CD14-positive monocyte (primary cell): ENCODE data around the gene ACTBL2. TPM values are rescaled to one million over a fixed set of nuclear protein-coding genes. Genes with fewer than 3 reads are reported as not detected.

ENCODE experiments used
- DNase-seq, 3 donors: peaks; one replicate each; pipeline ENCODE4 v3.0.0-alpha.2; 2011 to 2022
- H2AFZ ChIP-seq: 2 replicates; pipeline ENCODE4 v1.6.0; 2012; ENCODE audit warnings: mild to moderate bottlenecking, low read depth, low read length, inconsistent platforms; ENCODE audit not compliant: insufficient read depth, poor library complexity, severe bottlenecking
- H3K27ac ChIP-seq, 2 donors: 1 replicate in 1 of 2; 2 replicates in 1 of 2; pipeline ENCODE4 v1.5.1; 2012 to 2013; ENCODE audit warnings: low read length in 2 of 2, control low read depth in 1 of 2, inconsistent platforms in 1 of 2, low read depth in 1 of 2, mild to moderate bottlenecking in 1 of 2
- H3K27me3 ChIP-seq, 2 donors: one replicate each; pipeline versions ENCODE4 v1.6.0 to v1.6.1; 2011 to 2013; ENCODE audit warnings: low read length in 2 of 2; ENCODE audit not compliant: control insufficient read depth in 2 of 2, insufficient read depth in 2 of 2
- H3K36me3 ChIP-seq, 2 donors: replicated peaks in 1 of 2; 1 replicate in 1 of 2; 2 replicates in 1 of 2; pipeline versions ENCODE4 v1.5.1 to v1.6.1; 2012 to 2013; ENCODE audit warnings: low read length in 2 of 2, control low read depth in 1 of 2, inconsistent platforms in 1 of 2, mild to moderate bottlenecking in 1 of 2; ENCODE audit not compliant: insufficient read depth in 2 of 2, control insufficient read depth in 1 of 2
- H3K4me1 ChIP-seq, 2 donors: 1 replicate in 1 of 2; 2 replicates in 1 of 2; pipeline versions ENCODE4 v1.5.1 to v1.6.1; 2012 to 2013; ENCODE audit warnings: low read length in 2 of 2, control low read depth in 1 of 2, inconsistent platforms in 1 of 2, mild to moderate bottlenecking in 1 of 2, moderate library complexity in 1 of 2; ENCODE audit not compliant: insufficient read depth in 2 of 2, control insufficient read depth in 1 of 2
- H3K4me2 ChIP-seq: replicated peaks from 2 replicates; pipeline ENCODE3; 2012; ENCODE audit warnings: low read length, moderate library complexity, mild to moderate bottlenecking; ENCODE audit not compliant: poor library complexity, severe bottlenecking; ENCODE audit errors: extremely low read depth
- H3K4me3 ChIP-seq, 3 experiments: fragments of 200-600 bp in 1 of 3; sonication (generic) in 1 of 3; replicated peaks in 1 of 3; 1 replicate in 2 of 3; 2 replicates in 1 of 3; pipeline ENCODE4 v1.5.1; 2011 to 2013; ENCODE audit warnings: low read length in 3 of 3, mild to moderate bottlenecking in 3 of 3, control low read depth in 2 of 3, low read depth in 2 of 3, inconsistent platforms in 1 of 3, moderate library complexity in 1 of 3
- H3K79me2 ChIP-seq: 2 replicates; pipeline ENCODE4 v1.6.0; 2012; ENCODE audit warnings: mild to moderate bottlenecking, control low read depth, inconsistent platforms, low read length, moderate library complexity; ENCODE audit not compliant: insufficient read depth
- H3K9ac ChIP-seq: 2 replicates; pipeline ENCODE4 v1.6.0; 2017; ENCODE audit warnings: low read length, mild to moderate bottlenecking; ENCODE audit not compliant: insufficient read depth, poor library complexity, severe bottlenecking
- H3K9me3 ChIP-seq, 2 donors: replicated peaks in 1 of 2; 1 replicate in 1 of 2; 2 replicates in 1 of 2; pipeline versions ENCODE4 v1.5.1 to v1.6.1; 2012 to 2013; ENCODE audit warnings: low read length in 2 of 2, control low read depth in 1 of 2; ENCODE audit not compliant: control insufficient read depth in 1 of 2, insufficient read depth in 1 of 2
- H4K20me1 ChIP-seq: 2 replicates; pipeline ENCODE4 v1.6.0; 2012; ENCODE audit warnings: mild to moderate bottlenecking, low read length, control low read depth, moderate library complexity; ENCODE audit not compliant: insufficient read depth
- H3K27ac Mint-ChIP-seq, 7 donors: one replicate each; pipeline ENCODE4 v1.8.0; 2020; ENCODE audit warnings: mild to moderate bottlenecking in 7 of 7, mixed read lengths in 7 of 7, moderate library complexity in 6 of 7, inconsistent platforms in 2 of 7
- H3K27me3 Mint-ChIP-seq, 3 donors: one replicate each; pipeline ENCODE4 v1.8.0; 2021 to 2022; ENCODE audit warnings: low read depth in 3 of 3, mild to moderate bottlenecking in 3 of 3, mixed read lengths in 3 of 3, moderate library complexity in 3 of 3, inconsistent platforms in 1 of 3
- H3K36me3 Mint-ChIP-seq, 2 donors: one replicate each; pipeline ENCODE4 v1.8.0; 2020; ENCODE audit warnings: mixed read lengths in 2 of 2, inconsistent platforms in 1 of 2, mild to moderate bottlenecking in 1 of 2
- H3K4me1 Mint-ChIP-seq: one replicate; pipeline ENCODE4 v1.8.0; 2020; ENCODE audit warnings: mild to moderate bottlenecking, mixed read lengths
- H3K4me3 Mint-ChIP-seq, 2 donors: one replicate each; pipeline ENCODE4 v1.8.0; 2020; ENCODE audit warnings: mild to moderate bottlenecking in 2 of 2, mixed read lengths in 2 of 2, moderate library complexity in 1 of 2
- H3K9me3 Mint-ChIP-seq, 7 donors: one replicate each; pipeline ENCODE4 v1.8.0; 2020 to 2022; ENCODE audit warnings: mixed read lengths in 7 of 7, mild to moderate bottlenecking in 6 of 7, moderate library complexity in 6 of 7, inconsistent platforms in 2 of 7
- CTCF ChIP-seq: fragments of 200-600 bp; IDR thresholded peaks from one replicate; pipeline ENCODE4 v1.8.0; 2022; ENCODE audit warnings: antibody characterized with exemption, mild to moderate bottlenecking
- WGBS: methylation state at CpG from one replicate; pipeline ENCODE4 v1.1.5; 2013; ENCODE audit warnings: missing lambda C conversion rate; ENCODE audit not compliant: insufficient coverage; 5-methylcytosine and 5-hydroxymethylcytosine counted together
- intact Hi-C, 2 donors: fragments of 100-400 bp; cut with micrococcal nuclease; formaldehyde crosslinking; loops; one replicate each; pipeline versions ENCODE4 v1.15.0 to v1.15.1; 2023
- polyA plus RNA-seq, 3 donors: library from polyadenylated mRNA; depleted of rRNA in 1 of 3; unstranded in 2 of 3; stranded (reverse) in 1 of 3; fragments of 300-500 nt in 2 of 3; fragments of >200 nt in 1 of 3; fragmentation: Illumina TruSeq in 2 of 3; gene quantifications; 1 replicate in 2 of 3; 2 replicates in 1 of 3; pipeline ENCODE4 v1.2.3, GENCODE V29; 2012 to 2021

The ACTBL2 gene
- polyA plus RNA-seq, 3 donors: not detected

- no peaks in the 10 kb centered on the region for H3K4me1 Mint-ChIP-seq
- no peak for TF ChIP-seq CTCF
- H3K27me3 Mint-ChIP-seq: peaks cover 0 to 4% (median 4%) of the 10 kb centered on the region in 3 donors
- no peak overlapping the region for H3K27ac Mint-ChIP-seq
- no CpG with 5 or more reads among the region's 1 CpG for WGBS
- H3K9ac ChIP-seq: no peak overlapping the region
- no peaks in the 10 kb centered on the region for H3K27me3 ChIP-seq
- intact Hi-C loops: no loop called here
- H3K9me3 ChIP-seq: peaks cover 6 to 15% of the 10 kb centered on the region in 2 donors
- H3K4me2 ChIP-seq: no peak overlapping the region
- no peaks in the 10 kb centered on the region for H3K79me2 ChIP-seq
- no peak overlapping the region for H2AFZ ChIP-seq
- DNase-seq: no peak
- H3K36me3 Mint-ChIP-seq: no peaks in the 10 kb centered on the region
- no peak overlapping the region for H3K27ac ChIP-seq
- H3K36me3 ChIP-seq: no peaks in the 10 kb centered on the region
- H3K4me3 ChIP-seq: no peak overlapping the region
- no peaks in the 10 kb centered on the region for H4K20me1 ChIP-seq
- no peaks in the 10 kb centered on the region for H3K4me1 ChIP-seq
- no peak overlapping the region for H3K4me3 Mint-ChIP-seq
- peaks cover 10 to 31% (median 14%) of the 10 kb centered on the region in 7 donors for H3K9me3 Mint-ChIP-seq
These were observed 34.6 kb upstream of the ACTBL2 start for GRCh38 chr5:57517250-57517649.

DNA sequence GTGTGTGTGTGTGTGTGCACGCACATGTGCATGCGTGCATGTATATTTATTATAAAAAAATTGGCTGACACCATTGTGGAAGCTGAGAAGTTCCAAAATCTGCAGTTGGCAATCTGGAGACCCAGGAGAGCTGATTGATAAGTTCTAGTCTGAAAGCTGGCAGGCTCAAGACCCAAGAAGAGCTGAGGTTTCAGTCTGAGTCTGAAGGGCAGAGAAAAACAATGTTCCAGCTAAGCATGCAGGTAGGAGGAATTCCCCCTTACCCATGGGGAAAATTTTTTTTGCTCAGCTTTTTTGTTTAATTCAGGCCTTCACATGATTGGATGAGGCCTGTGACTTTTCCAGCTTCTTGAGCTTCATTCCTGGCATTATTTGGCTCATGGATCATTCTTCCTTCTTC, 31.2 kb upstream of the ACTBL2 start:
- H3K27me3 ChIP-seq: no peaks in the 10 kb centered on the region
- H3K4me3 ChIP-seq: no peak overlapping the region
- H3K4me2 ChIP-seq: no peak overlapping the region
- H3K27ac ChIP-seq: no peak overlapping the region
- H2AFZ ChIP-seq: no peak overlapping the region
- H3K36me3 Mint-ChIP-seq: no peaks in the 10 kb centered on the region
- H3K4me3 Mint-ChIP-seq: no peak overlapping the region
- no peaks in the 10 kb centered on the region for H3K36me3 ChIP-seq
- no peaks in the 10 kb centered on the region for H3K79me2 ChIP-seq
- no peak overlapping the region for H3K27ac Mint-ChIP-seq
- WGBS: no CpG with 5 or more reads among the region's 2 CpGs
- H3K9ac ChIP-seq: no peak overlapping the region
- intact Hi-C loops: no loop called here
- H4K20me1 ChIP-seq: no peaks in the 10 kb centered on the region
- DNase-seq: no peak
- peaks cover 5 to 12% (median 9%) of the 10 kb centered on the region in 7 donors for H3K9me3 Mint-ChIP-seq
- peaks cover 0 to 4% (median 4%) of the 10 kb centered on the region in 3 donors for H3K27me3 Mint-ChIP-seq
- peaks cover 0 to 6% of the 10 kb centered on the region in 2 donors for H3K9me3 ChIP-seq
- H3K4me1 Mint-ChIP-seq: no peaks in the 10 kb centered on the region
- no peaks in the 10 kb centered on the region for H3K4me1 ChIP-seq
- no peak for TF ChIP-seq CTCF
